ENCODE measurements around the gene VRTN. TPM values are rescaled to one million over a fixed set of nuclear protein-coding genes. Genes with fewer than 3 reads are reported as not detected.
"Not testable (repeated sequence)": the region's sequence is repeated elsewhere in the genome, so short reads cannot be mapped to it uniquely, and the experiment has no call there.

The VRTN gene
- total RNA-seq, 1 donor from 2014 or later, result not detected

GRCh38 chr14:74350211-74350927 is 2.1 kb downstream of the VRTN start:
- DNase-seq, result no peak

- no peak for DNase-seq
These were observed 2.7 kb downstream of the VRTN start for GRCh38 chr14:74350928-74351323.

- DNase-seq, result no peak
These were observed 8.8 kb downstream of the VRTN start for GRCh38 chr14:74356892-74357575.

- DNase-seq, result no peak
These were observed 9.3 kb downstream of the VRTN start for GRCh38 chr14:74357585-74357984.

- DNase-seq, result no peak
These were observed 10.0 kb downstream of the VRTN start for GRCh38 chr14:74358176-74358829.

- no peak for DNase-seq
These were observed 11.9 kb downstream of the VRTN start for GRCh38 chr14:74360163-74360562.

GRCh38 chr14:74362361-74362915 is 14.2 kb downstream of the VRTN start:
- peak; percentile 23 for DNase-seq

GRCh38 chr14:74364271-74364880 is 16.1 kb downstream of the VRTN start:
- DNase-seq, result no peak

- DNase-seq, result no peak
These were observed 19.8 kb downstream of the VRTN start for GRCh38 chr14:74368026-74368425.

- no peak for DNase-seq
These were observed 20.2 kb downstream of the VRTN start for GRCh38 chr14:74368441-74368840.

GRCh38 chr14:74377976-74378690 is 29.9 kb downstream of the VRTN start:
- DNase-seq, result no peak

GRCh38 chr14:74380172-74380571 is 31.9 kb downstream of the VRTN start:
- no peak for DNase-seq

GRCh38 chr14:74380845-74381244 is 32.6 kb downstream of the VRTN start:
- no peak for DNase-seq

GRCh38 chr14:74381571-74381970 is 33.3 kb downstream of the VRTN start:
- DNase-seq, result not testable (repeated sequence)

- DNase-seq, result no peak
These were observed 34.0 kb downstream of the VRTN start for GRCh38 chr14:74382231-74382630.

- DNase-seq, result no peak
These were observed 41.7 kb downstream of the VRTN start for GRCh38 chr14:74389980-74390379.

- not testable (repeated sequence) for DNase-seq
These were observed 42.2 kb downstream of the VRTN start for GRCh38 chr14:74390505-74390904.

- DNase-seq, result no peak
These were observed 43.2 kb downstream of the VRTN start for GRCh38 chr14:74391479-74391878.

- DNase-seq, result no peak
These were observed 44.6 kb downstream of the VRTN start for GRCh38 chr14:74392616-74393570.

GRCh38 chr14:74394549-74394948 is 46.3 kb downstream of the VRTN start:
- no peak for DNase-seq

GRCh38 chr14:74395094-74395493 is 46.8 kb downstream of the VRTN start:
- DNase-seq, result no peak

Data from occipital lobe (tissue), 2 donors.